ENCODE data around the gene SEMA3A.

Gene SEMA3A

GRCh38 chr7:84195295-84196060, 889 bp upstream of the SEMA3A start:
- DNase-seq (ENCODE audit: low read depth in 2 of 2), result no peak

GRCh38 chr7:84193747-84194146, 842 bp downstream of the SEMA3A start:
- DNase-seq (ENCODE audit: low read depth in 2 of 2), result no peak

- DNase-seq (ENCODE audit: low read depth in 2 of 2), result no peak
Observed at GRCh38 chr7:84191842-84192241, 2.7 kb downstream of the SEMA3A start.

GRCh38 chr7:84191261-84191660, 3.3 kb downstream of the SEMA3A start:
- DNase-seq (ENCODE audit: low read depth in 2 of 2), result no peak

GRCh38 chr7:84190016-84190705, 4.4 kb downstream of the SEMA3A start:
- no peak for DNase-seq (ENCODE audit: low read depth in 2 of 2)

- DNase-seq (ENCODE audit: low read depth in 2 of 2), result no peak
Observed at GRCh38 chr7:84188786-84189405, 5.7 kb downstream of the SEMA3A start.

- no peak for DNase-seq (ENCODE audit: low read depth in 2 of 2)
Observed at GRCh38 chr7:84187813-84188510, 6.6 kb downstream of the SEMA3A start.

- no peak for DNase-seq (ENCODE audit: low read depth in 2 of 2)
Observed at GRCh38 chr7:84187087-84187805, 7.3 kb downstream of the SEMA3A start.

GRCh38 chr7:84183741-84184140, 10.8 kb downstream of the SEMA3A start:
- no peak for DNase-seq (ENCODE audit: low read depth in 2 of 2)

- DNase-seq (ENCODE audit: low read depth in 2 of 2), result no peak
Observed at GRCh38 chr7:84182301-84182700, 12.3 kb downstream of the SEMA3A start.

- no peak for DNase-seq (ENCODE audit: low read depth in 2 of 2)
Observed at GRCh38 chr7:84181628-84182027, 13.0 kb downstream of the SEMA3A start.

GRCh38 chr7:84177758-84178412, 16.7 kb downstream of the SEMA3A start:
- DNase-seq (ENCODE audit: low read depth in 2 of 2), result no peak

GRCh38 chr7:84176716-84177115, 17.9 kb downstream of the SEMA3A start:
- DNase-seq (ENCODE audit: low read depth in 2 of 2), result no peak

- DNase-seq (ENCODE audit: low read depth in 2 of 2), result no peak
Observed at GRCh38 chr7:84175461-84175860, 19.1 kb downstream of the SEMA3A start.

GRCh38 chr7:84170646-84171045, 23.9 kb downstream of the SEMA3A start:
- no peak for DNase-seq (ENCODE audit: low read depth in 2 of 2)

GRCh38 chr7:84162584-84162983, 32.0 kb downstream of the SEMA3A start:
- no peak for DNase-seq (ENCODE audit: low read depth in 2 of 2)

- no peak for DNase-seq (ENCODE audit: low read depth in 2 of 2)
Observed at GRCh38 chr7:84162125-84162524, 32.5 kb downstream of the SEMA3A start.

GRCh38 chr7:84161398-84161797, 33.2 kb downstream of the SEMA3A start:
- no peak for DNase-seq (ENCODE audit: low read depth in 2 of 2)

GRCh38 chr7:84159435-84159834, 35.2 kb downstream of the SEMA3A start:
- DNase-seq (ENCODE audit: low read depth in 2 of 2), result no peak

GRCh38 chr7:84157171-84157570, 37.4 kb downstream of the SEMA3A start:
- no peak for DNase-seq (ENCODE audit: low read depth in 2 of 2)
